HG03460 (cell line): ENCODE data around the gene LAG3.
"Not testable (repeated sequence)": the region's sequence is repeated elsewhere in the genome, so short reads cannot be mapped to it uniquely, and the experiment has no call there.

ENCODE experiments used
- ATAC-seq: cut with Tn5 transposase; IDR thresholded peaks from one replicate; pipeline ENCODE4 v1.9.1; 2021; ENCODE audit not compliant: unreplicated experiment

Gene LAG3

DNA sequence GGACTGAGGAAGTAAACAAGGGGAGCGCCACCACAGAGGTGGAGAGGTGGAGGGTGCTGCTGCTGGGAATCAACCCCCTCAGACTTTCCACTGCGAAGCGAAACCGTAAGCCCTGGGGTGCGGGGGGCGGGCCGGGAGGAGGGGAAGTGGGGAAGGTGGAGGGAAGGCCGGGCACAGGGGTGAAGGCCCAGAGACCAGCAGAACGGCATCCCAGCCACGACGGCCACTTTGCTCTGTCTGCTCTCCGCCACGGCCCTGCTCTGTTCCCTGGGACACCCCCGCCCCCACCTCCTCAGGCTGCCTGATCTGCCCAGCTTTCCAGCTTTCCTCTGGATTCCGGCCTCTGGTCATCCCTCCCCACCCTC, at the start of gene LAG3:
LAG3 (plus strand) TSS at position 190 of the 365 bp plus-strand sequence. CDS start 333 bp downstream, outside the sequence.
- no peak for ATAC-seq

DNA sequence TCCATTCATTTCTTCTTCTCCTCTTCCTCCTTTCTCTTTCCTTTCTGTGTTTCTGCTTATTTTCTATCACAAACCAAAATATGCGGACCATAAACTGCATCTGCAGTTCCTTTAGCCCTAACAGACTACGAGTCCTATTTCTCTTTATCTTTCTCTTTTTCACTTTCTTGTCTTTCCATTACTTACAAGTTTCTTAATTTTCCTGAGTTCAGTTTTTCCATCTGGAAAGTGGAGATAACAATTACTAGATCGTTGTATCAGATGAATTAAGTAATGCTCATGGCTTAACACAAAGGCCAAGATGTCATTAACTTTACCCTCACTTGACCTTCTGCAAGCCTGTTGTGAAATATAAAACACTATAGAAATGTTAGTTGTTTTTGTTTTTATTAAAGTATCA, 49.5 kb upstream of the LAG3 start:
- no peak for ATAC-seq

DNA sequence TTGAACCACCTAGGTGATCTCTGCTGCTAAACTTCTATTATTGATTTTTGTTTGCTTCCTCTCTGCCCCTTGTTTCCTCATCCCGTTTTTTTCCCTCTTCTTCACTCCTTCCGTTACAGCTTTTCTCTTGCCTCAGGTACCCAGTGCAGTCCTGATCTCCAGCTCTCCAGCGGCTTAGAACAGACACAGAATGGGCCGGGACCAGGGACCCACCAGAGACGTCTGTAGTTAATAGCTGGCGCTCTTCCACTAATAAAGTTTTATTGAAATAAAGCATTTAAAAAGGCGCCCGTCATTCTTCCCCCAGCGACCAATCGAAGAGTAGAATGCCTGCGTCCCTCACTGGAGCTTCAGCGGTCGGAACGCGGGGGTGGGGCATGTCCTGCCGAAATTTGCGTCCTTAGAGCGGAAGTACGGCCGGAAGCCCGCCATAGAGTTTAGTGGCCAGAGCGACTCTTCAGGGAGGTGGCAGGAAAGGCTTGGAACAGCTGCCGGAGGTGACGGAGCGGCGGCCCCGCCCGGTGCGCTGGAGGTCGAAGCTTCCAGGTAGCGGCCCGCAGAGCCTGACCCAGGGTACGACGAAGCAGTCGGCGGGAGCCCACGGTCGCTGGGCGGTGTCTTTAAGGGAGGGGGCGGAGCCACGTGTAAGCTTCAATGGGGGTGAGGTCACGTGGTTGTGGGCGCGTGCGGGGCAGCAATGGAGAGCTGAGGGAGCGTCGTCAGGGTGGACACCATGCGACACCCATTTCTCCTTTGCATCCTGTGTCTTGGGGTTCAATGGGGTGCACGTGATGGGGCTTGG, 48.5 kb upstream of the LAG3 start, which contains the start of gene COPS7A:
COPS7A (plus strand) TSS at position 440 of the 802 bp plus-strand sequence. CDS start 611 bp downstream, outside the sequence.
- ATAC-seq, result peak; percentile 87

DNA sequence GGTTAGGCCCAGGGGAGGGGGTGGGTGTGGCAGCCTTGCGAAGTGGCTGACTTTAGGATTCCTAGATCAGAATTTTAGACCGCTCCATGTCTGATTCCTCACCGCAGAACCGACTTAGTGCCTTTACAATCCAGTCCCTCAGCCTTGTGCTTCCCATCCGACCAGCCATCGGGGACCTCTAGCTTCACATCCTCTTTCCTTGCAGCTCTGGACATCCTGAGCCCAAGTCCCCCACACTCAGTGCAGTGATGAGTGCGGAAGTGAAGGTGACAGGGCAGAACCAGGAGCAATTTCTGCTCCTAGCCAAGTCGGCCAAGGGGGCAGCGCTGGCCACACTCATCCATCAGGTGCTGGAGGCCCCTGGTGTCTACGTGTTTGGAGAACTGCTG, 47.9 kb upstream of the LAG3 start:
- peak; percentile 34 for ATAC-seq

DNA sequence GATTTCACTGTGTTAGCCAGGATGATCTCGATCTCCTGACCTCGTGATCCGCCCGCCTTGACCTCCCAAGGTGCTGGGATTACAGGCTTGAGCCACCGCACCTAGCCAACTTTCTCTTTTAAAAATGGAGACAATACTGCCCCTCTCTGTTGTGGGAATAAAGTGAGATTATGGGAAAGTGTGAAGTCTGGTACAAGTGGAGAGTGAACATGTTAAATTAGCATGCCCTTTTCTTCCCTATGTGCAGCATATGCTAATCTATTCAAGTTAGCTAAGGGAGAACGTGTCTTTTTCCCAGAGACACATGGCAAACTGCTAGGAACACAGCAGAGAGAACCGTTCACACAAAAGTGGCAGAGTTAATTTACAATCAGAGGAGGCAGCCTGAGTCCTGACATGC, 47.0 kb upstream of the LAG3 start:
- no peak for ATAC-seq

DNA sequence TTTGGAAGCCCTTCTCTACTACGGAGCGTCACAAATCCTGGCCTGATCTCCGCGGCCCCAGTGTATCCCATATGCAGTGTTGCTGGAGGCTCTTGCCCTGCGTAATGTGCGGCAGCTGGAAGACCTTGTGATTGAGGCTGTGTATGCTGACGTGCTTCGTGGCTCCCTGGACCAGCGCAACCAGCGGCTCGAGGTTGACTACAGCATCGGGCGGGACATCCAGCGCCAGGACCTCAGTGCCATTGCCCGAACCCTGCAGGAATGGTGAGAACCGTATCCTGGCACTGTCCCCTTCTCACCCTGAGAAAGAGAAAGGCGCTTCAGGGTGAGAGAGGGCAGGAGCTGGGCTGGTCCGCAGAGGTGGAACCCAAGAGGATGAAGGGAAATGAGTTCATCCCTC, 43.1 kb upstream of the LAG3 start:
- ATAC-seq, result no peak

DNA sequence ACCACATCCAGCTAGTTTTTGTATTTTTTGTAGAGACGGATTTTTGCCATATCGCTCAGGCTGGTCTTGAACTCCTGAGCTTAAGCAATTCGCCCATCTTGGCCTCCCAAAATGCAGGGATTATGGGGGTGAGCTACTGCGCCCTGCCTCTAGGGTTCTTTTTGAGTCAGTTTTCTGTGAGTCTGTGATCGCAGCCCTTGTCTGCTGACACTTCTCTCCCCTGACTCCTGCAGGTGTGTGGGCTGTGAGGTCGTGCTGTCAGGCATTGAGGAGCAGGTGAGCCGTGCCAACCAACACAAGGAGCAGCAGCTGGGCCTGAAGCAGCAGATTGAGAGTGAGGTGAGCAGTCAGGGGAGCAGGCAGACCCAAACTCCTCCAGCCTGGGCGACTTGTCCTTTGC, 42.2 kb upstream of the LAG3 start:
- ATAC-seq, result no peak

DNA sequence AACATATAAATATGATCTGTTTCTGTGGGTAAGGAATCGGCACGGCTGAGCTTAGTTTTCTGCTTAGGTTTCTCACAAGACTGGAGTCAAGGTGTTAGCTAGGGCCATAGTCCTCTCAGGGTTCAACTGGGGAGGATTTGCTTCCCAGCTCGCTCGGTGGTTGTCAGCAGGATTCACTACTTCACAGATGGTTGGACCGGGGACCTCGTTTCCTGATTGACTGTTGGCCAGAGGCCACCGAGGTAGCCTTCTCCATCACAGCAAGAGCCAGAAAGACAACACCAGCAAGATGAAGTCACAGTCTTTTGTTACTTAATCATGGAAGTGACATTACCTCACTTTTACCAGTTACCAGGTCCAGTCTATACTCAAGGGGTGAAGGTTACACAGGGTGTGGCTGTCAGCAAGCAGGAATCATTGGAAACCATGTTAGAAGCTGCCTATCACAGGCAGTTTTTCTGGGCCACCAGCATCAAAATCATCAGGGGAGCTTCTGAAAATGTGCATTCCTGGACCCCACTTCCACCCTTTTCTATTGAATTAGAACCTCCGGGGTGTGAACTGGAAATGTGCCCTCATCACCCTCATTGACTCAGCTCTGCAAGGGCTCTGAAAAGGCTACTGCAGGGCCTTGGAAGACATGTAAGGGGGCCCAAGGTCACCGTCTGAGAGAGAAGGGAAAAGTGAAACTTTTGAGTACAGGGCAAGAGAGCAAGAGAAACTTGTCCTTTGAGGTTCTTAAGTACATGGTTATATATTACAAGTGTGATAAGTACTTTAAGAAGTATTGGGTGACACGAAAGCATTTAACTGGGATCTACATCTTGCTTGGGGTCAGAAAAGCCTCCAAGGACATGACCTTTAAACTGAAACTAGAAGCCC, 37.6 kb upstream of the LAG3 start:
- no peak for ATAC-seq

DNA sequence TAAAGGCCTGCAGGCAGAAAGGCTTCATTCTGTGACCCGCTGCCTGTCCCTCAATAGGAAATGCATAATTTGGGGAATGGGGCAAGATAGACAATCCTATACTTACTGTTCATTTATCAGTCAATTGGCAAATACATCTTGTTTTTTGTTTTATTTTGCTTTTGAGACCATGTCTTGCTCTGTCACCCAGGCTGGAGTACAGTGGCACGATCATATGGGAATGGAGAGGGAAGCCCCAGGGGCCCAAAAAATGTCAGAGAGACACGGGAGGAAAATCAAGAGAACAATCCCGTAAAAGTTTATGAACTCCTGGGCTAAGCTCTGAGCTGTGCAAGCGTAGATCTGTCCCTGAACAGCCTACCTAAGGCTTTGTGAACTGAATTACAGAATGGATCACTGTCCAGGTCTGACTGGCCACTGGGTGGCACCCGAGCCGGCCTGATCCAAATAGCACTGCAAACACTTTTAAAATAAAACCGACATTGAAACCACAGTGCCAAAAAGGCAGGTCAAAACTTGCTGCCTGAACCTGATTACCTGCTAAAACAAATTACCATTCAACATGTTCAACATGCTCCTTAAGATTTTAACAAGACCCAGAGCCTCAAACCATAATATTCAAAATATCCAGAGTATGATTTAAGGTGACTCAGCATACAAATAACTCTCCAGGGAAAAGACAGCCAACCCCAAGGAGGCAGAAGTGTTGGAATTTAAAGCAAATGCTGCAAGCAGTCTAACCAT, 36.7 kb upstream of the LAG3 start:
- no peak for ATAC-seq

DNA sequence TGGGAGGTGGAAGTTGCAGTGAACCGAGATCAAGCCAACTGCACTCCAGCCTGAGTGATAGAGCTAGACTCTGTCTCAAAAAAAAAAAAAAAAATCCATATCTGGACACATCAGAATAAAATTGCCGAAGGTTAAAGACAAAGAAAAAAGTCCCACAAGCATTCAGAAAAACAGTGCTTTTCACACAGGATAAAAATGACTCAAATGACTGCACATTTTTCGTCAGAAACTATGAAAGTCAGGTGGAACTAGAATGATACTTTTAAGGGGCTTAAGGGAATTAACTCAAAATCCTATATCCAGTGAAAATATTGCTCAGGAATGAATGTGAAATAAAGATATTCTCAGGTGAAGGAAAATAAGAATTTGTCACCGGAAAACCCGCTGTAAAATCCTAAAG, 35.6 kb upstream of the LAG3 start:
- ATAC-seq, result no peak

DNA sequence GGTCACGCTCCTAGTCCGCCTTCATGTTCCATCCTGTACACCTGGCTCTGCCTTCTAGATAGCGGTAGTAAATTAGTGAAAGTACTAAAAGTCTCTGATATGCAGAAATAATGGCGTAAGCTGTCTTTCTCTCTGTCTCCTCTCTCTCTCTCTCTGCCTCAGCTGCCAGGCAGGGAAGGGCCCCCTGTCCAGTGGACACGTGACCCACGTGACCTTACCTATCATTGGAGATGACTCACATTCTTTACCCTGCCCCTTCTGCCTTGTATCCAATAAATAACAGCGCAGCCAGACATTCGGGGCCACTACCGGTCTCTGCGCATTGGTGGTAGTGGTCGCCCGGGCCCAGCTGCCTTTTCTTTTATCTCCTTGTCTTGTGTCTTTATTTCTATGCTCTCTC, 30.2 kb upstream of the LAG3 start:
- ATAC-seq, result not testable (repeated sequence)

DNA sequence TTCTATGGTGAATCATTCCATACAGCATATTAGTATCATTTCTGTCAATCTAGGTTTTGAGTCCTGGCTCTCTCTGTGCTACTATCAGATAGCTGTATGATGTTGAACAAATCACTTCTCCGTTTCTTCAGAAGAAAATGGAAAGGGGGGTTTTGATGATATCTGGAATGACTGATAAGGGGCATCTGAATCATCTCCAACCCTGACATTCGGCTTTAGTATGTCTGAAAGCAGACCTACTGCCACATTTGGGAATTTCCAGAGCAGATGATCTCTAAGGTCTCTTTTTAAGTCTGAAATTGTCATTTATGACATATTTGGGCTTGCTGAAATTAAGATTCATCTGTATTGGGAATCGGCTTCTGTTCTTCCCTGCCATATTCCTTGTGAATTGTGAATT, 29.5 kb upstream of the LAG3 start:
- no peak for ATAC-seq

DNA sequence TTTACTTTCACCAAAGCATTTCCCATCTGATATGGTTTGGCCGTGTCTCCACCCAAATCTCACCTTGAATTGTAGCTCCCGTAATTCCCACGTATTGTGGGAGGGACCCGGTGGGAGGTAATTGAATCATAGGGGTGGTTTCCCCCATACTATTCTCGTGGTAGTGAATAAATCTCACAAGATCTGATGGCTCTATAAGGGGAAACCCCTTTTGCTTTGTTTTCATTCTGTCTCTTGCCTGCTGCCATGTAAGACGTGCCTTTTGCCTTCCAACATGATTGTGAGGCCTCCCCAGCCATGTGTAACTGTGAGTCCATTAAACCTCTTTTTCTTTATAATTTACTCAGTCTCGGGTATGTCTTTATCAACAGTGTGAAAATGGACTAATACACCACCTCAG, 29.0 kb upstream of the LAG3 start:
- not testable (repeated sequence) for ATAC-seq

DNA sequence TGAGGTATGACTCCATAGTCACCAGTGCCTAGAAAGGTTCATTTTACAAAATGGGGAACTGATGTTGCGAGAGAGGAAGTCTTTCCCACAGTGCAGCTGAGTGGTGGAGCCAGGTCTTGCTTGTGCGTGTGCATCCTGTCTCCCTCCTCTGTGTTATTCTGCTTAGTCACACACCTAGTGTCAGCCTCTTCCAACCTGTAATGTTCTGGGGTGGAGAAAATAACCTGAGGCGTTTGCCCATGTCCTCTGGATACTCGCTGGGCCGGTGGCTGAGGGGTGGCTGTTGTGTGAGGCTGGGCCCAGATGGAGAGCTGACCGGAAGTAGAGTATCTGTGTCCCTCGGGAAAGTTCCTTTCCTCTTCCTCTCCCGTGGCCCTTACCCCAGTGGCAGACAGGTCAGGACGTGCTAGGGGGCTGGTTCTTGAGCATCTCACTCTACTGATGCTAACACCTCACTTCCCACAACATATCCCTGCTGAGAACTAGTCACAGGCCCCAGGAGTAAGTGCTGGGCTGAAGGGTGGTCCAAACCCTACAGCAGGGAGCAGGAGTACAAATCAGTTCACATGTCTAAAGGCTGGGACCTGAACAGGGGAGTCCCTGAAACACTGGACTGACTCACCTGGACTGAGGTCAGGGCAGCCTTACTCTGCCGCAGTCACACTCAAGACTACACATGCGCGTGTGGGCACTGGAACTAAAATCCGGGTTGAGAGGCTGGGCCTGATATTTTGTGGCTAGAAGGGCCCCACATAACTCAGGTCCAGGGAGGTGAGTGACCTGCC, 26.4 kb upstream of the LAG3 start:
- no peak for ATAC-seq

DNA sequence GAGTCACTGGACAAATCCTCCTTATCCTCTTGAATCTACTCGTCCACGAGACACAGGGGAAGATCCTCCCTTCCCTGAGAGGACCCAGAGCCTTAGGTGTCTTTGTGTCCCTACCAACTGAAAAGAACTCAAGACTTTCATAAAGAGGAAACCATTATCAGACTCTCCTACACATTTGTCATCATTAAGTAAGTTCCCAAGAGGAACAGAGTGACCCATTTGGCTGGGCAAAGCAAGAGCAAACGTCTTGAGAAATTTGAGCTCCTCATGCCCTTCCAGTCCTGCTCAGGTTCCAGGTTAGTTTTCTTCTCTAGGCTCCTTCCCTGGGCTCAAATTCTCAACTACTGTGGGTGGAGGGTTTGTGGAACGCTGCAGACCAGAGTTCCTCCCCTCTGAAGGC, 25.1 kb upstream of the LAG3 start:
- ATAC-seq, result no peak

DNA sequence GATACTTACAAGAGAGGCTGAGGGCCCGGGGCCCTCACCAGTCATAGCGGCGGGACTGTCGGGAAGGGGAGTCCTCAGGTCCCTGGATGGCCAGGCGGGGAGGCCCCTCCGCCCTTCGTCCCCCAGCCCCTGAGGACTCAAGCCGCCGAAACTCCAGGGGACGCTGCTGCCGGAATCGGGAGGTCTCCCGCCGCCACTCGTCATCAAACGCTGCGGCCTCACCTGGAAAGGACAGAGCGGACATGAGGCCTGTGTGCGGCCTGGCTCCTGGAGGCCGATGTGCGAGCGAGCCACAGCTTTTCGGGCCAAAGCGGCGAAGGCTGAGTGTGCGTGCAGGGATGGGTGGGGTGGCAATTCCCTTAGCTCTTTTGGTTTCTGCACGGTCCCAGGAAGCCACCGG, 23.6 kb upstream of the LAG3 start:
- ATAC-seq, result no peak

DNA sequence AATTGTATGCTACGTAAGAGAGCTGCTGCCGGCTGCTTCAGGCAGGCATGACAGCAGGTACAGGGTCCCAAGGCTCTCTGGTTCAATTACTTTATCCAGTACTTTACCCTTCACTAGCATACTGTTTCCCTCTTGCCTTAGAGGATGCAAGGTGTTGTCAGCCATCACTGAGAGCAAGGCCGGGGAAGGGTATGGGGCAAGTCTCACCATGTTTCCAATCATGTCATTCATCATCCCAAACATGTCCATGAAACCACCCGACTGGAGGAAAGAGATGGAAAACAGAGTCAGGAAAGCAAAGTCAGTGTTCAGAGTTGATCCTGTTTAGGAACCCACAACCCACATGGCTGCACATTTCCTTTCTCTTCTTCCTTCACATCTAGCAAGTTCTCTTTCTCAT, 21.8 kb upstream of the LAG3 start:
- ATAC-seq, result no peak

DNA sequence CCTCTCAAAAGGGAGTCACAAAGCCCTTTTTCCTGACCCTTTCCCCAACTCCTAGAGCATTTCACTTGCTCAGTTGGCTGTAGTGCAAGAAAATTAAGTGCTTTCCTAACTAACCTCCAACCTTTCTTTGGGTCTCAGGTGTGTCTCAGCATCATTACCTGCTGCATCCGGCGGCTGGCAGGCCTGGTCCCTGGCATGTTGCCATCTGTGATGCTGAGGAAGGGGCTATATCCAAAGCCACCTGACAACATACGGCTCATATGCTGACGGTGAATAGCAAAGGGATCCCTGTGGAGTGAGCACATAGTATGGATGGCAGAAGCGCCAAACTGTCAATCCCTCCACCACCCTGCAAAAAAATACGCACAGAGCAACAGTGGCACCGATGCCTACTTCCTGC, 20.6 kb upstream of the LAG3 start:
- ATAC-seq, result no peak

DNA sequence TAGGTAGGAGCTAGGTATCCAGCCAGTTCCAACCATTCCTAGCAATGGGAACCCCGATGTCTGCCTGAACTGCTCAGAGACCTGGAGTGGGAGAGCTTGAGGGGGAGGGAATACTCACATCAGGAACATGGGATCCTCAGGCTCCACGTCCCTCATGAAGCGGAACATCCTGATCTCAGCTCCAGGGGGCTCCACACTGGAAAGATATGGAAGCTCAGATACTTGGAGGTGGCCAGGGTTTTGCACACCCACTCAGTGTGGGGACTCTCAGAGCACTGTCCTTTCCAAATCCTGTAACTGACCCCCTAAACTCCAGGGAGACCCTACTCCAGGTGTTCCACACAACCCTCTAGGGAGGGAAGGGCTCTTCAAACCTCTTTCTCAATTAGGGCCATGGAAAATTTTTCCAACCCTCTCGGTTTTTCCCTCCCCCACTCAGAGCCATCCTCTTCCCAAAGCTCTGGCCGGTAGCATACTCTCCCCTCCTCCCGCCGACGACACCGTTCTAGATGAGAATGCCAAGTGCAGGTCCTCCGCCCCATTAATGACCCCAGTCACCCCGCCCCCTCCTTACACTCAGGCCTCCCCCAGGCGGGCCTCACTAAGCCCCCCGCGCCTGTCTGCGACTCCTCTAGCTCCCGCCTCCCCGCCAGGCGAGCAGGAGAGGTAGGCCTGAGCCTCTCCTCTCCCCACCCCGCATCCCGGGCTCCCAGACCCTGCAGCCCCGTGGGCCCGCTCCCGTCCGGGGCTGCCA, 20.0 kb upstream of the LAG3 start:
- no peak for ATAC-seq
